GM12878 (cell line): ENCODE results near the gene GNB5.

Experiments
- ASH2L ChIP-seq: fragments of 300-600, 200-600 bp; sonication (generic); IDR thresholded peaks from 2 replicates; pipeline ENCODE4 v1.6.1; 2017; ENCODE audit warnings: low read depth, mild to moderate bottlenecking, borderline replicate concordance
- SIN3A ChIP-seq: IDR thresholded peaks from 2 replicates; pipeline ENCODE4 v1.6.1; 2012; ENCODE audit warnings: low read depth, low read length, improper control_type of control experiment
- SP1 ChIP-seq: IDR thresholded peaks from one replicate; pipeline ENCODE4 v1.6.1; 2011; ENCODE audit warnings: low read depth, low read length
- TF ChIP-seq, protein P1 (sequence below), 3 experiments: IDR thresholded peaks in 2 of 3; conservative IDR thresholded peaks in 1 of 3; 2 replicates each; pipeline ENCODE4 v1.5.1; 2011; ENCODE audit warnings: low read depth in 3 of 3, low read length in 3 of 3, mild to moderate bottlenecking in 3 of 3, control low read depth in 2 of 3, moderate library complexity in 2 of 3, inconsistent platforms in 1 of 3, mixed read lengths in 1 of 3; ENCODE audit not compliant: control insufficient read depth in 2 of 3, insufficient read depth in 1 of 3; ENCODE audit errors: extremely low read depth in 1 of 3
- TF ChIP-seq, protein P2 (sequence below): fragments of 450-650 bp; IDR thresholded peaks from 2 replicates; pipeline ENCODE4 v1.6.1; 2017; ENCODE audit warnings: mild to moderate bottlenecking, moderate library complexity

DNA sequence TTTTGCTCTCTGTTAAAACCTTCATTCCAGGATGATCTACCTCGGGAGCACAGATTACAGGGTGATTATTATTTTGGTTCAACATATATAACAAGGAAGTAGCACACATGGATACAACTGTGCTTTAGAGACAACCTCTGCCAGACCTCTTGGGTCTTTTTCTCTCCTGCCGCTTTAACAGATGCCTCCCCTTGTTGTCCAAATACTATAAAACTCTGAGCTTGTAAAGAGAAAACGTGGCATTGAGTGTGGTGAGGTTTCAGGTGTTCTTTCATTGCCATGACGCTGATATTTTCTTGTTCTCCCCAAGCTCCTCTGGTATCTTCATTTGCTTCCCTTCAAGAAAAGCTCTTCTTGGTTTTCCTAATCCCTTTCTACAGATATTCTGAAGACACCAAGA is 107.6 kb downstream of the GNB5 start:
- TF ChIP-seq SP1 (no peak), SIN3A (no peak), ASH2L (no peak)
- TF ChIP-seq, protein P1, sequence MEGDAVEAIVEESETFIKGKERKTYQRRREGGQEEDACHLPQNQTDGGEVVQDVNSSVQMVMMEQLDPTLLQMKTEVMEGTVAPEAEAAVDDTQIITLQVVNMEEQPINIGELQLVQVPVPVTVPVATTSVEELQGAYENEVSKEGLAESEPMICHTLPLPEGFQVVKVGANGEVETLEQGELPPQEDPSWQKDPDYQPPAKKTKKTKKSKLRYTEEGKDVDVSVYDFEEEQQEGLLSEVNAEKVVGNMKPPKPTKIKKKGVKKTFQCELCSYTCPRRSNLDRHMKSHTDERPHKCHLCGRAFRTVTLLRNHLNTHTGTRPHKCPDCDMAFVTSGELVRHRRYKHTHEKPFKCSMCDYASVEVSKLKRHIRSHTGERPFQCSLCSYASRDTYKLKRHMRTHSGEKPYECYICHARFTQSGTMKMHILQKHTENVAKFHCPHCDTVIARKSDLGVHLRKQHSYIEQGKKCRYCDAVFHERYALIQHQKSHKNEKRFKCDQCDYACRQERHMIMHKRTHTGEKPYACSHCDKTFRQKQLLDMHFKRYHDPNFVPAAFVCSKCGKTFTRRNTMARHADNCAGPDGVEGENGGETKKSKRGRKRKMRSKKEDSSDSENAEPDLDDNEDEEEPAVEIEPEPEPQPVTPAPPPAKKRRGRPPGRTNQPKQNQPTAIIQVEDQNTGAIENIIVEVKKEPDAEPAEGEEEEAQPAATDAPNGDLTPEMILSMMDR (IDR thresholded peaks at IDR 0.05 in 2 of 3, conservative IDR thresholded peaks at IDR 0.05 in 1 of 3; ENCODE audit: control insufficient read depth in 2 of 3, extremely low read depth in 1 of 3, insufficient read depth in 1 of 3, low read depth in 3 of 3, low read length in 3 of 3) = no peak
- TF ChIP-seq, protein P2, sequence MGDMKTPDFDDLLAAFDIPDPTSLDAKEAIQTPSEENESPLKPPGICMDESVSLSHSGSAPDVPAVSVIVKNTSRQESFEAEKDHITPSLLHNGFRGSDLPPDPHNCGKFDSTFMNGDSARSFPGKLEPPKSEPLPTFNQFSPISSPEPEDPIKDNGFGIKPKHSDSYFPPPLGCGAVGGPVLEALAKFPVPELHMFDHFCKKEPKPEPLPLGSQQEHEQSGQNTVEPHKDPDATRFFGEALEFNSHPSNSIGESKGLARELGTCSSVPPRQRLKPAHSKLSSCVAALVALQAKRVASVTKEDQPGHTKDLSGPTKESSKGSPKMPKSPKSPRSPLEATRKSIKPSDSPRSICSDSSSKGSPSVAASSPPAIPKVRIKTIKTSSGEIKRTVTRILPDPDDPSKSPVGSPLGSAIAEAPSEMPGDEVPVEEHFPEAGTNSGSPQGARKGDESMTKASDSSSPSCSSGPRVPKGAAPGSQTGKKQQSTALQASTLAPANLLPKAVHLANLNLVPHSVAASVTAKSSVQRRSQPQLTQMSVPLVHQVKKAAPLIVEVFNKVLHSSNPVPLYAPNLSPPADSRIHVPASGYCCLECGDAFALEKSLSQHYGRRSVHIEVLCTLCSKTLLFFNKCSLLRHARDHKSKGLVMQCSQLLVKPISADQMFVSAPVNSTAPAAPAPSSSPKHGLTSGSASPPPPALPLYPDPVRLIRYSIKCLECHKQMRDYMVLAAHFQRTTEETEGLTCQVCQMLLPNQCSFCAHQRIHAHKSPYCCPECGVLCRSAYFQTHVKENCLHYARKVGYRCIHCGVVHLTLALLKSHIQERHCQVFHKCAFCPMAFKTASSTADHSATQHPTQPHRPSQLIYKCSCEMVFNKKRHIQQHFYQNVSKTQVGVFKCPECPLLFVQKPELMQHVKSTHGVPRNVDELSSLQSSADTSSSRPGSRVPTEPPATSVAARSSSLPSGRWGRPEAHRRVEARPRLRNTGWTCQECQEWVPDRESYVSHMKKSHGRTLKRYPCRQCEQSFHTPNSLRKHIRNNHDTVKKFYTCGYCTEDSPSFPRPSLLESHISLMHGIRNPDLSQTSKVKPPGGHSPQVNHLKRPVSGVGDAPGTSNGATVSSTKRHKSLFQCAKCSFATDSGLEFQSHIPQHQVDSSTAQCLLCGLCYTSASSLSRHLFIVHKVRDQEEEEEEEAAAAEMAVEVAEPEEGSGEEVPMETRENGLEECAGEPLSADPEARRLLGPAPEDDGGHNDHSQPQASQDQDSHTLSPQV = no peak
